Measurements from ENCODE around the gene ADM2.

- no peak for TF ChIP-seq CTCF (IDR thresholded peaks at IDR 0.05; ENCODE audit: low read depth, low read length, poor library complexity, severe bottlenecking)
- TF ChIP-seq EZH2phosphoT487 (IDR thresholded peaks at IDR 0.05; ENCODE audit: borderline replicate concordance, low read length) = no peak
These were observed 9.4 kb upstream of the ADM2 start for GRCh38 chr22:50471962-50472361.
